ENCODE data around the gene HAL. TPM values are rescaled to one million over a fixed set of nuclear protein-coding genes. Genes with fewer than 3 reads are reported as not detected.

The HAL gene
- total and polyA plus RNA-seq, 2 of the 4 experiments (the other 2 are of a cell fraction): under 0.01 to 0.02 TPM

- Histone ChIP-seq H3K23ac (ENCODE audit: low read depth, low read length) (no peak overlapping the region), H3K9me3 (ENCODE audit: control insufficient read depth, insufficient read depth, low read length) (no peaks in the 10 kb centered on the region), H2BK20ac (ENCODE audit: low read depth, low read length) (no peak overlapping the region), H3K9me1 (ENCODE audit: insufficient read depth, low read length) (no peaks in the 10 kb centered on the region), H2BK5ac (ENCODE audit: low read depth, low read length, poor library complexity, severe bottlenecking) (no peak overlapping the region), H2AK9ac (replicated peaks; ENCODE audit: low read depth, low read length, poor library complexity) (no peak overlapping the region), H2BK120ac (ENCODE audit: low read depth, low read length) (no peak overlapping the region), H4K20me1 (ENCODE audit: insufficient read depth, low read length) (no peaks in the 10 kb centered on the region), H2BK15ac (ENCODE audit: low read depth, low read length) (no peak overlapping the region), H3K4me2 (ENCODE audit: low read depth, low read length) (no peak overlapping the region), H4K8ac (ENCODE audit: low read depth in 2 of 2, low read length in 2 of 2) (no peak overlapping the region), H3K4me1 (ENCODE audit: control insufficient read depth, insufficient read depth, low read length) (no peaks in the 10 kb centered on the region), H3K4ac (ENCODE audit: low read depth, low read length) (no peak overlapping the region), H3K18ac (ENCODE audit: low read depth, low read length) (no peak overlapping the region), H4K5ac (ENCODE audit: low read depth, low read length) (no peak overlapping the region), H3K14ac (replicated peaks; ENCODE audit: low read depth, low read length) (no peak overlapping the region), H3K9ac (ENCODE audit: low read depth, low read length) (no peak overlapping the region), H3K27ac (ENCODE audit: insufficient read depth, low read length) (no peak overlapping the region), H3K36me3 (ENCODE audit: control insufficient read depth, insufficient read depth, low read length) (no peaks in the 10 kb centered on the region), H3K56ac (ENCODE audit: extremely low read depth, insufficient read depth, low read length) (no peak overlapping the region), H3K4me3 (ENCODE audit: insufficient read depth, low read depth, low read length) (no peak overlapping the region), H2AFZ (replicated peaks; ENCODE audit: low read length, poor library complexity) (no peak overlapping the region), H3K79me1 (ENCODE audit: low read depth in 1 of 2, low read length in 2 of 2) (no peaks in the 10 kb centered on the region), H4K91ac (ENCODE audit: insufficient read depth, low read depth, low read length) (no peak overlapping the region), H3K27me3 (ENCODE audit: control insufficient read depth, insufficient read depth, low read length) (peaks cover 8% of the 10 kb centered on the region), H2AK5ac (ENCODE audit: low read depth, low read length) (no peak overlapping the region)
- intact Hi-C loops (cut with micrococcal nuclease): no loop called here
- no TSS peak for BruUV-seq (replicated peaks)
- DNase-seq (no peak), ATAC-seq (ENCODE audit: low read depth) (no peak)
- ChIA-PET POLR2A (ENCODE audit: unreplicated experiment) (no interaction called here), CTCF (interaction anchor here (1.1 kb wide), 1 partner anchor 13 kb away, joined by 5 read pairs; no protein-coding TSS in a partner anchor)
- TF ChIP-seq BHLHE40 (IDR thresholded peaks at IDR 0.05; ENCODE audit: low read depth, low read length) (no peak), USF2 (IDR thresholded peaks at IDR 0.05; ENCODE audit: low read depth, low read length) (no peak), POLR2A (IDR thresholded peaks at IDR 0.05; ENCODE audit: low read depth, low read length) (no peak), RAD21 (IDR thresholded peaks at IDR 0.05; ENCODE audit: low read length) (no peak), CTCF (conservative IDR thresholded peaks at IDR 0.05; ENCODE audit: low read depth, low read length) (no peak), SMC3 (IDR thresholded peaks at IDR 0.05; ENCODE audit: low read depth, low read length) (no peak), NFE2L2 (IDR thresholded peaks at IDR 0.05; ENCODE audit: low read depth, low read length) (no peak), MAFK (IDR thresholded peaks at IDR 0.05; ENCODE audit: low read depth, low read length) (no peak), RFX5 (IDR thresholded peaks at IDR 0.05; ENCODE audit: low read depth, low read length) (no peak), FOS (IDR thresholded peaks at IDR 0.05; ENCODE audit: low read depth, low read length) (no peak), RCOR1 (IDR thresholded peaks at IDR 0.05; ENCODE audit: insufficient replicate concordance, low read length) (no peak), CEBPB (IDR thresholded peaks at IDR 0.05; ENCODE audit: low read depth, low read length) (no peak), ELK1 (IDR thresholded peaks at IDR 0.05; ENCODE audit: borderline replicate concordance, low read depth, low read length) (no peak)
- dilution Hi-C loops (cut with HindIII; ENCODE audit: low sequenced_read_pairs, unreplicated experiment): no loop called here
- in situ Hi-C loops (cut with MboI; ENCODE audit: low sequenced_read_pairs): no loop called here
- no CpG with 5 or more reads among the region's 3 CpGs for WGBS, 2 experiments (ENCODE audit: extremely low coverage in 2 of 2, insufficient read length in 1 of 2)
Measured at GRCh38 chr12:95978774-95979173, 17.4 kb downstream of the HAL start.
